Activated naive CD4-positive, alpha-beta T cell treated with Interleukin-2 at 50 U/mL for 16 hours (primary cell): Measurements from ENCODE around the gene AKAP1.

ENCODE experiments used
- DNase-seq: peaks from one replicate; pipeline ENCODE4 v3.0.0-alpha.2; 2020

AKAP1 gene

DNA sequence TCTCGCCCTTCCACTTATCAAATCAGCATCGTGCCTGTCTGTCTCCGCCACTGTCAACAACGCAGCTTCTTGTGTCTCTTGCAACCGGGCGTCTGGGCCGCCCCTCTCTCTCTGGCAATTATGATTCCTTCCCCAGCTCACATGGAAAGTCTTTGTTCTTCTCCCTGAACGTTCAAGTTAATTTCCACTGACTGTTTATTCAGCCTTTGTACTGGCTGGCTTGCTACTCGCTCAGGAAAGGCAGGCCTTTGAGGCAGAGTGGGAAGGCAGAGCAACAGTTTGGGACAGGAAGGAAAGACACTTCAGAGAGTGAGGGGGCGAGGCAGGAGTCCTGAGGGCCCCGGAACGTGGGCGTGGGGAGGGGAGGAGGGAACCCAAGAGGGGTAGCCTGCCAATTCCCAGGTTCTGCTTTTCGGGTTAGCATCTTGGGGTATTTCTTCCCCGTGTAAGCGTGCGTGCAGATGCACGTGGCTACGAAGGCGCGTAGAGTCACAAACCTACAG, 50.8 kb downstream of the AKAP1 start:
- no peak for DNase-seq

DNA sequence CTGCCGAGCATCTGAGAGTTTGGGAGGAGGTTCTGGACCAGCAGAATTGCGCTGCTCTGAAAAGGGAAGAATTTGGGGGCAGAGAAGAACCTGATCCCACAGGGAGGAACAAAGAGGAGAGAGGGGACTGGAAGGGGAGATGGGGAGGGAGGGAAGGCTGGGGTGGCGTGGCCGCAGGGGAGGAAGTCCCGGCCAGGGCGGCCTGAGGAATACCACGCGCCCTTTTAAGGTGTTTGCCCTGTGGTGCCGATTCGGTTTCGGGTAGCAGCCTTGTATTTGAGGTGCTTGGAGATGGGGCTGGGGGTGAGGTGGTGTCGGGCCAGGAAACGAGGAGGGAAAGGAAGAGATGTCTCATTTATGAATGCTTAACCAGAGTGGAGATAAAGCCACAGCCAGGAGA, 51.3 kb downstream of the AKAP1 start:
- no peak for DNase-seq

DNA sequence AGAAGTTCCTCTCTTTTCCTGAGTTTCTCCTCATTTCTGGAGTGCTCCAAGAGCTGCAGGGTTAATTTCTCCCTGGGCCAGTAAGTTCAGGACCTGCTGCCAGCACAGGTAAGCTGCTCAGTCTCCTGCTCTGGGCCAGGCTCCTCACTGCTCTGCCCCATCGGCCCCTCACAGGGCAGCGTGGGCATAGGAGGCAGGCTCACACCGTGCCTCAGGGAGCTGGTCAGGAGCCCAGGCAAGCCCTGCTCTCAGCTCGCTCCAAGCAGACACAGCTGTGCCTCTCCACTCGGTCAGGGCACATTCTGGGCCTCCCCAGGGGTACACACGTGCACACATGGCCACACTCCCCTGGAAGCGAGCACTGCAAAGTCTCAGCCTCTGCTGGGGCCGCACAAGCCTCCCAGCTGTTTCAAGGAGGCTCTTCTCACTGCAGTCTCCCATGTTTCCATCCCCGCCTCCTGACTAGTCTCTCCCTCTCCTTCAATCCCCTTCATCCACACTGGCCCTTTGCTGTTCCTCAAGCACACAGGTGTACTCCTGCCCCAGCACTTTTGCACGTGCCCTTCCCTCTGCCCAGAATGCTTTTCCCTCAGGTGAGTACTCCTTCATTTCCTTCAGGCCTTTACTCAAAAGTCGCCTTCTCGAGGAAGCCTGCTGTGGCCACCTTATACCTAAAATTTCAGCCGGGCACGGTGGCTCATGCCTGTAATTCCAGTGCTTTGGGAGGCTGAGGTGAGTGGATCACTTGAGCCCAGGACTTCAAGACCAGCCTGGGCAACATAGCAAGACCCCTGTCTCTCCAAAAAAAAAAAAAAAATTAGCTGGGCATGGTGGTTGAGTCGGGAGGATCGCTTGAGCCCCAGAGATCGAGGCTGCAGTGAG, 53.2 kb downstream of the AKAP1 start:
- DNase-seq: no peak

DNA sequence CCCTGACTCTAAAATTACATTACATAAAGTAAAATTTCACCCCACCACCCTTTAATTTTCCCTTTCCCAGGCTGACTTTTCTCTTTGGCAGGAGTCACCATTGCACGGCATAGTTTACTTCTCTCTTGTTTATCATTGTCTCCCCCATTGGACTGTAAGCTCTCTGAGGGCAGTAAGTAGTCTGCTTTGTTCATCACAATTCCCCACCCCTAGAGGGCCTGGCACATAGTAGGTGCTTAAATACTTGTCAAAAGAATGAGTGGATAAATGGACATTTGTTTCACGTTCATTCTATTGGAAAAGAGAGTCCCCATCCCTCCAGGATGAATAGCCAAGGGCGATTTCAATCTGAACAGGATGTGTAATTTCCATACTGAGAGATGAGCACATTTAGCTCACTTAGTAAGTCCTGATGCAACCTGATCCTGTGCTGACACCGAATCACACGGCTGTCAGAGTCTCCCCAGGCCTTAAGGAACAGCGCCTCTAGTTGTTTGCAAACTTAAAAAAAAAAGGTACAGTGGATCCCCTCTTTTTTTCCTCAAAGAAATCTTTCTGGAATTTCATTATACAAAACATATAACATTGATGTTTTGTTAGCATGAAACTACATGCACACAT, 54.0 kb downstream of the AKAP1 start:
- no peak for DNase-seq

DNA sequence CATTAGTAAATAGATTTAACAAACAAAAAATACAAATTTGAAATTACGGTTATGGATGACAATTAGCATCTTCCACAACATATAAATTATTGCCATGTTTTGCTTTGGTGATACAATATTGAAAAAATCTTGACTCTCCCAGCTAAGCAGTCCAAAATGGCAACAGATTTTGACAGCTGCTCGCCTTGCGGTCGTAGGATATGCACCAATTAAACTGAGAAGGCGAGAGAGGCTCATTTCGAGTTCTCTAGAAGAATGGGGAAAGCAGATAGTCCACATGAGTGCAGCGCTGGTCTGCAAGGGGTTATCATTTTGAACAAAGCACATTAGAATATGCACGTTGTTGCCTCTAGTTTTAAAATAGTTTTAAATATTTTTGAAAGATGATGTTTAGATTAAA, 55.3 kb downstream of the AKAP1 start:
- no peak for DNase-seq

DNA sequence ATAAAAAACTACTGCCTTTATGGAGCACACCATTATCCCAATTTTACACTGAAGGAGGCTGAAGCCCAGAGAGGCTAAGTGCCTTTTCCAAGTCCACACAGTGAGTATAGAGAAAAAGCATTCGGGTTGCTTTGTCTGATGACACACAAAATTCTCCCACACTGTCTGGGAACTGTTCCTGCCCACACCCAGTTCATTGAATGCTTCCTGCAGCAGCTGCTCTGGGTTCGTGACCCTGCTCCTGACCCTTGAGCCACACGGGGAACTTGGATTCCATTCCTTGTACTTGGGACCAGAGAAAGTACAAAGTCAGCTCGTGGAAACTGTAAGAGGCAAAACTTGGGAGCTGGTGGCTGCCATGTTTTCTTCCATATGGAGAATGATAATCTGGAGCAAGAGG, 57.9 kb downstream of the AKAP1 start:
- DNase-seq: no peak

DNA sequence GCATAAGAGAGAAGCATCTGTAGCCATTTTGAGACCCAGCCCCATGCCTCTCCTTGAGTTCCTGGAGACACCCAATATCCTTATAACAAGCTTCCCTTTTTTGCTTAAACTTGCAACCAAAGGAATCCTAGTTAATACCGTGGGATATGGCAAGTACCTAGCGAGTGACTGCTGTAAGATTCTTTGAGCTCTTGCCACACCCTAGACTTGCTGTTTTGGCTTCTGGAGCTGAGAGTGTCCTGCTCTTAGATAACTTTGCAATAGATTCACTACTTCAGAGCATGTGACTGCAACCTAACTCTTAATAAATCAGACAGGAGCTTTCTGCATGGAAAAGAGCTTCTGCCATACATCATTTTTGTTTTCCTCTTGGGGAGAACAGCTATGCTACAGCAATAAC, 58.3 kb downstream of the AKAP1 start:
- no peak for DNase-seq

DNA sequence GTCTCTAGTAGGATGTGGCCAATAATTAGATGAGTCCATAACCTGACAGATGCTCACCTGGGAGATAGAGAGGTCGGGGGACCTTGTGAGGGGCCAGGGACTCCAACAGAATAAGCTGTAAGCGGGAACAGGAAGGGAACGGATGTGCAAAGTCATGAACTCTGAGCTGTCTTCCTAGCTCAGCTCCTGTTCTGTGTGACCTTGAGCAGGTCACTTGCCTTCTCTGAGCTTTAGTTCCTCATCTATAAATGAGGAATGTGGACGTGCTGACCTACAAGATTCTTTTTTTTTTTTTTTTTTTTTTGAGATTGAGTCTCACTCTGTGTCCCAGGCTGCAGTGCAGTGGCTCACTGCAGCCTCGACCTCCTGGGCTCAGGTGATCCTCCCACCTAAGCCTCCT, 58.9 kb downstream of the AKAP1 start:
- DNase-seq: no peak

DNA sequence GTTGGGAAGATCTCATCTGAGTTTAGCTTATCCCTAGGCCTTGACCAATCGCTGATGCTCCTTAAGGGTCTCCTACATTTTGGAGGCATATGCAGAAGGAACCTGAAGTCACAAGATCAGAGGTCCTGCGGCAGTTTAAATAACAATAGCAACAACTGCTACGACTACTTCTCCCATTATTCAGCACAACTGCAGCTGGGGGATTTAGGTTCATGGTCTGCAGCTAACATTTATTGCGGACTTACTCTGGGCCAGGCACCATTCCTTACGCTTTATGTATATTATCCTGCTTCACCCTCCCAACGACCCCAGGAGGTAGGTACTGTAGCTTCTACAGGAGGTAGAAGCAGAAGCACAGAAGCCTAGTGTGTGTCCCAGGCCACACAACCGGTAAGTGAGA, 59.5 kb downstream of the AKAP1 start:
- DNase-seq: no peak

DNA sequence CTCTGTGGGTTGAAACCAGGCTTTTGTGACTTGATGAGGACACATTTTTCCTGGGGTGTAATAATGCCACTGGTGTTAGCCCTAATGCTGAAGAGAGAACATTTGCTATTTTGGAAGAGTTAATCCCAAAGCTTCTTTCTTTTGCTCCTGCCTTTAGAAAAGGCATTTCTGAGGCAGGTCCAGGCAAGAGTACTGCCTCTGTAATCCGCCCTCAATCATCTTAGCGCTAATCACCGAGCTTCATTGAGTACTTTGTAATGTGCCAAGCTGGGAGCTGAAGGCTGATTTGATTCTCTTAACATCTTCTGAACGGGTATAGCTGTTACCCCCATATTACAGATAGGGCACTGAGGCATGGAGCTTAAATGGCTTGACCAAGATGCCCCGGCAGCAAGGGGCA, 60.3 kb downstream of the AKAP1 start:
- no peak for DNase-seq

DNA sequence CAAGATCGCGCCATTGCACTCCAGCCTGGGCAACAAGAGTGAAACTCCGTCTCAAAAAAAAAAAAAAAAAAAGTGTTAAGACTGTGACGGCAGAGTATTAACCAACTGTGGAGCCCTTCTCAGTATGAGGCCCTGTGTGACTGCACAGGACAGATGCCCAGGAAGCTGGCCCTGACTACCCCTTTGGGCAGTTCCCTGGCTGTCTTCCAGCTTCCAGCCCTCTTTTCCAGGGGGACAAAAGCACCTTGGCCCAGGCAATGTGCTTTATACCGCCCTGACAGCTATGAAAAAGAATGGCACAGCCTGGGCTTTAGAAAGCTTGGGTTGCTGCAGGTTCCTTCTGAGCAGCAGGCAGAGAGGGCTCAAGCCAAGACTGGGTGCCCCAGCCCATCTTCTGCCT, 61.2 kb downstream of the AKAP1 start:
- DNase-seq: no peak

DNA sequence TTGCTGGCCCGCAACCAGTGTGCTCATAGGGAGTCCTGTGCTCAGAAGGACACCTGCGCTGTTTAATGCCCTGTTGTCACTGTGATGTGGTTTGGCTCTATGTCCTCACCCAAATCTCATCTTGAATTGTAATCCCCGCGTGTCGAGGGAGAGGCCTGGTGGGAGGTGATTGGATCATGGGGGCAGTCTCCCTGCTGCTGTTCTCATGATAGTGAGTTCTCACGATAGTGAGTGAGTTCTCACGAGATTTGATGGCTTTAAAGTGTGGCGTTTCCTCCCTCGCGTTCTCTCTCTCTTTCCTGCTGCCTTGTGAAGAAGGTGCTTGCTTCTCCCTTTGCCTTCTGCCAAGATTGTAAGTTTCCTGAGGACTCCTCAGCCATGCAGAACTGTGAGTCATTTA, 66.8 kb downstream of the AKAP1 start:
- DNase-seq: no peak

DNA sequence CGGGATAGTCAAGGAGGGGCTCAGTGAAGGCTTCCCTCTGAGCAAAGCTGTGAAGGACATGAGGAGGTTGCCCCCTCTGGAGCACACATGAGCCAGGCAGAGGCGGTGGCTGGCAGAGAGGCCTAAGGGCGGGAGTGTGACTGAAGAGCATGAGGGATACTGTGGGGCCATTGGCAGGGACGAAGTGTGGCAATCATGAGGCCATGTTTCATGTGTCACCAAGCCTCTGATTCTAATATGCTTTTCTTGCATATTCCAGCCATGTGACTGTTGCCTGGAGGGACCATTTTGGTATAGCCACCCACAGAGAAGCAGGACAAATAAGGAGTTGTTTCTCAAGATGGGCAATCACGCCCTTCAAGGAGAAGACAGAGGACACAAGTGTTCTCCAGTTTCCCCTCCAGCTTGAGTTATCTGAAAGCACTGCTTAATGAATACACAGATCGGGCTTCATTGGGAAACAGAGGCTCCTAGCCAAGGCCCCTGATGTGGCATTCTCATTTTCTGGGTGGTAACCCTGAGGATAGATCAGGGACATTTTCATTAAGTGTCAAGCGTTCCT, 68.0 kb downstream of the AKAP1 start:
- DNase-seq: no peak

DNA sequence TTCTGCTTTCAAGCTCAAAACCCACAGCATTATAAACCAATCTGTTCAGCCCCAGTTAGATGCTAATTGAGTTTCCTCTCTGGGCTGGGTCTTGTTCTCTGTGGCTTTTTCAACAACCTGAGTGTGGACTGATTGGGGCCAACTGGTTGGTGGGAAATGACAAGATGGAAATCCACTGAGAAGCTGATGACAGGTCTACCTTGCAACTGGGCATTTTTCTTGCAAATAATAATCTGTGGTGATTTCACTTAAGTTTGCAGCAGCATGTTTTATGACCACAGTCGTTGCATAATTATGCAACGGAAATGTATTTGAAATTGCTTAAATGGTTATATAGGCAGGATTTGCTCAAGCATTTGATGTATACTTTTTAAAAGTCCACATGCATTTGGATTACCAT, 69.9 kb downstream of the AKAP1 start:
- DNase-seq: no peak

DNA sequence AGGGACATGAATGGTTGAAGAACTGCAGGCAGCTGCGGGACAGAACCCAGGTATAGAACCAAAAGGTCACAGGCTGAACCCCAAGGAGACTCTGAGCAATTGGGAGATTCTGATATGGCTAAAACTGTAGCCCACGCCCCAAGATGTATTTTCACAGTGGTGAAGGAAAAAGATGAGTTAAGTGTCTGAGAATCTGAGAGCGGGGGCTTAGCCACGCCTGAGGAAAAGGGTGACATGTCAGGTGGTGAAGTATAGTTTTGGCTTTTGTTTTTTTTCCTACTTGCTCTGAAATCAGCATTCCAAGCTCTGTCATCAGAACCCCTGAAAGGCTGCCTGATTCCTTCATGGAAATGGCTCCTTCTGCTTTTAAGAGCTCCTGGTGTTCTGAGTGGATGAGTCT, 73.3 kb downstream of the AKAP1 start:
- no peak for DNase-seq

DNA sequence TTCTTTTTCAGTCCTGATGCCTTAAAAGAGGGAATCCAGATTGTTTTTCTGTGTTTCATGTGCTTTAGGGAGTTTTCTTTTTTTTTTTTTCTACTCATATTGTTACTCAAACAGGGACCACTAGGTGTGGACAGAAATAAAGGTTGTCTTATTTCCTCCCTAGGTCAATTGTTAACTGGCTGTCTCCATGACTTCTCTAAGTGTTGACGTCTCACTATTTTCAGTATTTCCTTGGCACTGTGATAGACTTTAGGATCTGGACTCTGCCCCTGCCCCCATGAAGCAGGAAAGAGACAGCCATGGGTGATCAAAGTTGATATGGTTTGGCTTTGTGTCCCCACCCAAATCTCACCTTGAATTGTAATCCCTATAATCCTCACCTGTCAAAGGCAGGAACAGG, 73.7 kb downstream of the AKAP1 start:
- DNase-seq: no peak

DNA sequence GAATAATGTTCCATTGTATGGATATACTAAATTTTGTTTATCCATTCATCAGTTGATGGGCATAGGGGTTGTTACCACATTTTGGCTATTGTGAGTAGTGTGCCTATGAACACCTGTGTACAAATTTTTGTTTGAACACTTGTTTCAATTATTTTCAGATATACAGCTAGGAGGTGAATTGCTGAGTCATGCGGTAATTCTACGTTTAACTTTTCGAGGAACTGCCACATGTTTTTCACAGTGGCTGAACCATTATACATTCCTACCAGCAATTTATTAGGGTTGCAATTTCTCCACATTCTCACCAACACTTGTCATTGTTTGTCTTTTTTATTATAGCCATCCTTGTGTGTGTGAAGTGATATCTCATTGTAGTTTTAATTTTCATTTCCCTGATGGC, 75.6 kb downstream of the AKAP1 start:
- no peak for DNase-seq

DNA sequence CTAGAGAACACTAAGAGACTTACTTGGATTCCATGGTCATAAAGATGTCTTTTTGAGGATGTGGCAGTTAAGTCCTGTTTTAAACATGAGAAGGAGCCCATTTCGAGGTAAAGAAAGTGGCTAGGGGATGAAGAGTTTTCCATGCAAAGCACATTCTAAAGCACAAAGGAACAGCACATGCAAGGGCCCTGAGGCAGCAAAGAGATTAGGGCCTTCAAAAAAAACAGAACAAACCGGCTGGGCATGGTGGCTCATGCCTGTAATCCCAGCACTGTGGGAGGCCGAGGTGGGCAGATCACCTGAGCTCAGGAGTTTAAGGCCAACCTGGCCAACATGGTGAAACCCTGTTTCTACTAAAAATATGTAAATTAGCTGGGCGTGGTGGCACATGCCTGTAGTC, 79.8 kb downstream of the AKAP1 start:
- DNase-seq: no peak

DNA sequence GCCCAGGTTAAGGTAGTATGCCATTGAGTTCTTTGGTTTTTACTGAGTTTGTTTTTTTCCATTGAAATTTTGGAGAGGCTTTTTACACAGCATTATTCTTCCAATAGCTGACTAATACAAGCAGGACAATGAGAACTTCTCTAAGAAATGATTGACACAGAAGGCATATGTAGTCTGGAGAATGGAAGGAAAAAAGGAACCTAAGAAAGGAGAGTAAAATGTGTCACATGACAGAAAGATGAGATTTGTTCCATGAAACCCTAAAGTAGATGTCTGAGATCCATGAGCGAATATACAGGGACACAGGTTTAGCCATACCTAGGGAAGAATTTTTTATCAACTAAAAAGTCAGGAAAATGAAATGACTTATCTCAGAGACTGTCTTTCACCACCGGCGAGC, 80.7 kb downstream of the AKAP1 start:
- no peak for DNase-seq

DNA sequence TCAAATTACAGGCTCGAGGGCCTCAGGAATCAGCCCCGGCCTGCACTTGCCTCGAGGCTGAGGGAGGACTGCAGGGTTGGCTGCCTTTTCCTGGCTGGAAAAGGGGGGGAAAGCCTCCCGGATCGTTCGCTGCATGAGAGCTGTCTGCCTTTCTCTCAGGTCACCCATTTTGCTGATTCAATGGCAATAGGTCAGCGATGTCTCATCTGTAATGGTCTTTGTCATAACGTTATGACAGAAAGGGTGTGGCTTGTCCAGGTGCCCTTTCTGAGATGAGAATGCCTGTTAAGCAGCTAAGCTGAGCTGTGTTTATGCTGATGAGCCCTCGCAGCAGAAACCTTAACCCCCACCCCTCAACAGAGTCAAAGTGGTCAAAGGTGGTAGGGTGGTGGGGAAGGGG, 81.8 kb downstream of the AKAP1 start:
- DNase-seq: no peak

DNA sequence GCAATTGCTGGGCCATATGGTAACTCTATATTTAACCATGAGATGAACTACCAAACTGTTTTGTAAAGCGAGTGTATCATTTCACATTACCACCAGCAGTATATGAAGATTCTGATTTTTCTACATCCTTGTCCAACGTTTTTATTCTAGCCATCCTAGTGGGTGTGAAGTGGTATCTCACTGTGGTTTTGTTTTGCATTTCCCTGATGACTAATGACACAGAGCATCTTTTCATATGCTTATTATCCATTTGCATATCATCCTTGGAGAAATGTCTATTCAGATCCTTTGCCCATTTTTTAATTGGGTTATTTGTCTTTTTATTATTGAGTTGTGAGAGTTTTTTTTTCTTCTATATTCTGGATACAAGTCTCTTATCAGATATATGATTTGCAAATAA, 83.6 kb downstream of the AKAP1 start:
- no peak for DNase-seq

DNA sequence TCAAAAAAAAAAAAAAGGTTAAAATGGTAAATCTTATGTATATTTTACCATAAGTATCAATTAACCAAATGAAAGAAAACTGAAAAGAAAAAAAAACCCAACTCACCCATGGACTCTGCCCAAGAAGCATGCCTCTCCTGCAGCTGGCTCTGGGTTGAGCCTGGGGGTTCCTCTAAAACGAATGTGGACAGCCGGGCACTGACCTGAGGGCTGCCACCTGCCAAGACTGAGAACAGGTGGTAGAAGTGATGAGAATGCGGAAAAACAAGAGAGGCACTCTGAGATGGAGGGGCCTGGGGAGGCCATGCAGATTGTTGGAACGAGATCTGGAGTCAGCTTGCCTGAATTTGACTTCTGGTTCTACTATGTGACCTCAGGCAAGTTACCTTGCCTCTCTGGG, 85.8 kb downstream of the AKAP1 start:
- DNase-seq: no peak
